ENCODE measurements around the gene PRXL2A.

Gene PRXL2A

DNA sequence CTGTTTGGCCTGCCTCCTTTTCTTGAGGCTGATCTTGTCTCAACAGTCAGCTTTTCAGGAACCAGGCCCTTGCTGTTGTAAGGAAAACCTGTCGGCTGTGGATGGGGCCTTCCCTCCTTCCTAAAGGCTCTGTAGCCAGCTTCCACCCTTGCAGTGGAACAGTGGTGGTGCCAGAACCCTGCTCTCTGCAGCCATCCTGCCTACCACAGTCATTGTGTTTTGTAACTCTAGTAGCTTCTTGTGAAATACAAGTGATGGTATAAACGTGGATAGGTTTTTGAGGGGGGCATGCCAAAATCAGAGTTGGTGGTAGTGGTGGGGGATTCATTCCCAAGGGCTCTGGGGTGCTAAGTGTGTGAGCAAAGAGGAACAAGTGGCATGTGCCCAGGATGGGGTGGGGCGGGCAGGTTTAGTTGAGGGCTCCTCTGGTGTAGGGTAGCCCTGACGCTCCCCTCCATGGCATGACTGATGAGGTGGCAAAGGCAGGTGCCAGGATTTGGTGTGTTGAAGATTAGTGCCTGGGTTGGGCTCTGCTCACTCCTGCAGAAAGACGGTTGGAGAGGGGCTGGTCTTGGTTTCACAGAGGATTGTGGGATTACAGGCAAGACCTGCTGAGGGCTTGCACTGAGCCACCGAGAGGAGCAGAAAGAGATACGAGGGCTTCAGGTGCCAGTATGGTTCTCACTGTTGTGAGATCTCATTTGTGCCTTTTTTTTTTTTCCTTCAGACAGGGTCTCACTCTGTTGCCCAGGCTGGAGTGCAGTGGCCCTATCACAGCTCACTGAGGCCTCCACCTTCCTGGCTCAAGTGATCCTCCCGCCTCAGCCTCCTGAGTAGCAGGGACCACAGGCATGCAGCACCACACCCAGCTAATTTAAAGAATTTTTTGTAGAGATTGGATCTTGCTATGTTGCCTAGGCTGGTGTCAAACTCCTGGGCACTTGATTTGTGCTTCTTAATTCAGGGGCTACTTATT lies 53.1 kb downstream of the PRXL2A start:
- DNase-seq (ENCODE audit: low read depth in 2 of 2), result no peak

DNA sequence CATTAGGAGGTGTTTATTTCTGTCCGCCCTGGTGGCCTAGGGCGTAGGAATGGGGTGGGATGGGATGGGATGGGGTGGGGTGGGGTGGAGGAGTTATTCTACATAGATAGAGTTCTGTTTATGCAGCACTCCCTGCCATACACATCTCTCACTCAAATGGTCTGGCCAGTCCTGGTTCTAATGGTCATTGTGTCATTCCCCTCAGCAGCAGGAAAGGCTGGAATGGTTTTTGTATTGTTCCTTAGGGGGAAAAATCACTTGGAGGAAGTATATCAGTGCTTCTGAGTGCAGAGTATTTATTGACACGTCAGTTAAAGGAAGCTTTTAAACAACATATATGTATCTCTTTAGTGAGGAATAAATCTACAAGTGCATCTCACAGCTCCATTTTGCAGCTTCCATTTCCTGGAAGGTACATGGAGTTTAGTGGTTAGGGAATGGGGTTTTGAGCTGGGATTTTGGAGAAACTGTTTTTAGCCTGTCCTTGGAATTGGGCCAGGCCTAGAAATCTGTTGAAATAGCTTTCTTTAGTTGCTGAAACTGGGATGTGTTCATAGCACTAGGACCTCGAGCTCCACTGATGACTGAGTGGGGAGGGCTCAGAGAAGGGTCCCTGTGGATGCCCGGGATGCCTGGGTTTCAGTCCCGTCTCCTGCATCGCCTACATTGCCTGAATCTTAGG lies 54.1 kb downstream of the PRXL2A start:
- DNase-seq (ENCODE audit: low read depth in 2 of 2), result no peak

DNA sequence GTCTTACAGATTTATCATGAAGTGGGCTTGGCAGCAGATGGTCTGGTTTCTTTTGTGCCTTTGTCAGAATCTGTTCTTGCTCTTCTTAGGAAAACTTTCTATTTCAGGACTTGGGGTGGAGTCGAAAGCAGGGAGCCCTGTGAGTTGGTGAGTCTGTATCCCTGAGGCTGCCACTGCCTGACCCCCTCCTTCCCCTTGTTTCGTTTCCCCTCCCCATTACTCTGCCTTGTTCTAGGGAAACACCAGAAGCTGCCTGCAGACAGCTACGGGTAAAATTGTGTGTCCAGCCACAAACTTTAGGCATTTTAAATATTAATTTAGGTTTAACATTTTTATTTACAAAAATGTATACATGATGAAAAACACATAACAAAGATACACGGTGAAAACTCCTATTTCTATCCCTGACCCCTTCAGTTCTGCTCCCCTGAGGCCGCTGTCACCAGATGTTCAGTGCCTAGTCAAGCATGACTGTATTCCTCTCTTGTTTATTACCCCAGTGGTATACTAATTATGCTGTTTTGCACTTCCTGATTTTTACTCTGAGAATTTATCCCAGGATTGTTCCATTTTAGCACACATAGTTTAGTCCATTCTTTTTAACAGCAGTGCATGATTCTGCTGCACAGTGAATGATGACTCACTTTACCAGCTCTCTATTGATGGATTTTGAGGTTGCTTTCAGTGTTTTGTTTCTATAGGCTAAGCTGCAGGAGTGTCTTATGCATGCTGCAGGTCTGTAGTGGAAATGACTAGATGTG lies 54.8 kb downstream of the PRXL2A start:
- DNase-seq (ENCODE audit: low read depth in 2 of 2), result no peak

DNA sequence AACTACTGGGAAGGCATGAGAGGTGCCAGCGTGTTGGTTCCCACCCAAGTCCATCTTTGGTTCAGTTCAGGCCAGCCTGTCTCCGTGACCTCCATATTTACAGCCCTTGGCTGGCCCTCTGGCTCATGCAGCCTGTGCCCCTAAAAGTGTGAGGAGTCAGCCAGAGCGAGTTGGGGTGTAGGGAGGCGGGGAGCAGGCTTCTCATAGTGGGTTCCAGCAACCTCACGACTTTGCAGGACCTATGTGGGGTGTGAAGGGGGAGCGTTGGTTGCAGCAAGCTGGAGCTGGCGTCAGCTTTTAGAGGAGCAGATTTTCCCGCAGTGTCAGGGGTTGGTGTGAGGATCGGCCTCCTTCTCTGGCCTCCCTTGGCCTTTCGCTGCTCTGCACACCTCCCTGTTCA lies 55.5 kb downstream of the PRXL2A start:
- no peak for DNase-seq (ENCODE audit: low read depth in 2 of 2)

DNA sequence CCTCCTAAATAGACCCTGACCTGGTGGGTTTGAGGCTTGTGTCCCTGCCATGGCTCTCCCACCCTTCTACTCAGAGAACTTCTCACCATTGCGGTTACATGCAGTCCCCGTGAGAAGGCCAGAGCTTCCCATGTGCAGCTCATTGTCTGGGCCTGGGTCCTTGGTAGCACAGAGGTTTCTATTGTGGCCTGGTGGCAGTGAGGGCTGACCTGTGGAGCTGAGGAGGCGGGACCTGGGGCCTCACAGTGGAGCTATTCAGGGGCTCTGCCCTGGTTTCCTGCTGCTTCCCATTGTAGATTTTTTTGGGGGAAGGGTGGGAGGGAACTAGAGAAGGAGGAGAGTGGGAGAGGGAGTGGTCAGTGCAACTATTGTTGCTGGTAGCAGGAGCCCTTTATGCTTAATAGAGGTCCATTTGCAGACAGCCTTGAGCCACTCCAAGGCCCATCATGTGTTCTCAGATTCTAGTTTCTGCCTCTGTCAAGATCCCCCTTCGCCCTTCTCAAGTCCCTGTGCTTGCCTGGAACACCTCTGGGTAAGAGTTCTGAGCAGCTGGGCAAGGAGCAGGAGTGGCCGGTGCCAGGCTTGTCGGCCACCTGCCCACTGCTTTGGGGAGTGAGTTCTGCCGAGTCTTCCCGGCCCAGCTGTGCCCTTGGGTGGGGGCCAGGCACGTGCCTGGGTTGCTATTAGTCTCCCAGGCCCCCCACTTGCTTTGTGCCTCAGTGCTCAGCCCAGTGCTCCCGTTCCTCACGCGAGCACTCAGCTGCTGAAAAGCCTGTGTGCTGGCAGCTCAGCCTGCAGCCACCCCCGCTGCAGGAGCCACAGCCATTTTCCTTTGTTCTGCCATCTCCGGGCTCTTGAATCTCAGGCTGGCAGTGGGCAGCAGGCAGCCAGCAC lies 56.5 kb downstream of the PRXL2A start:
- DNase-seq (ENCODE audit: low read depth in 2 of 2), result no peak

DNA sequence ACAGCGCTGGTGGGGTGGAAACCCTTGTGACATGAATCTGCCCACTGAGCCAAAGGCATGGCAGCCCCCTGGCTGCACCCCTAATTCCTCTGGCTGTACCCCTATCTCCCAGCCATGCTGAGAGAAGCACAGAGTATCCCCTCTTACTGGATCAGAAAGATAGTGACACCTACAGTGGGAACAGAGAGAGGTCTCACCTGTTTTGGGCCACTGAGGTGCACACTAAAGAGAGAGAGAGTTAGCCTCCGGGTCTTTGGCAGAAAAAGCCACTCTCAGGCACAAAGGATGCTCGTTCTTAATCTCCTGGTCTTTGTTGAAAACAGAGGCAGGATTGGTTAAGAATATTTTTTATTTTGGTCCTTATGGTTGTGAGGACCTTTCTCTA lies 57.1 kb downstream of the PRXL2A start:
- DNase-seq (ENCODE audit: low read depth in 2 of 2), result no peak

DNA sequence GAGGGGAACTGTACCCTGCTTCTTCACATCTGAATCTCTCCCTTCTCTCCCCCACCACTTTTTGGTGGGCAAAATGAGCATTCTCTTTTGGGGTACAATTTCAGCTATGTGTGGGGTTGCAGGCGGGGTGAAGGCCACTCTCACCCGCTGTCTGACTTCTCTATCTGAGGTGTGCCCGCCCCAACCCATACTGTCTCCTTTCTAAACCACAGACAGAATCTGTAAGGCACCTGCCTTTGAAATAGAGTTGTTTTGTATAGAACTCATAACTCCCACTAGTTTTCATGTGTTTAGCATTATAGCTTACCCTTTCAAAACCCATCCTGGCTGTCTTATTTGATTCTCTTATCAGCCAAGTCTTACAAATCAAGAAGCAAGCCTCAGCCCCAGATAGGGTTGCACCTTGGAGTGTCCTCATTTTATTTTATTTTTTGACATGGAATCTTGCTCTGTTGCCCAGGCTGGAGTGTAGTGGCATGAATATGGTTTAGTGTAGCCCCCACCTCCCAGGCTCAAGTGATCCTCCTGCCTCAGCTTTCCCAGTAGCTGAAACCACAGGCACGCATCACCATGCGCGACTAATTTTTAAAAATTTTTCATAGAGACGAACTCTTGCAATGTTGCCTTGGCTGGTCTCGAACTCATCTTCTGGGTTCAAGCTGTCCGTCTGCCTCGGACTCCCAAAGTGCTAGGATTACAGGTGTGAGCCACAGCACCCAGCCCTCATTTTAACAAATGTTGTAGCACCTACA lies 57.7 kb downstream of the PRXL2A start:
- DNase-seq (ENCODE audit: low read depth in 2 of 2), result no peak

DNA sequence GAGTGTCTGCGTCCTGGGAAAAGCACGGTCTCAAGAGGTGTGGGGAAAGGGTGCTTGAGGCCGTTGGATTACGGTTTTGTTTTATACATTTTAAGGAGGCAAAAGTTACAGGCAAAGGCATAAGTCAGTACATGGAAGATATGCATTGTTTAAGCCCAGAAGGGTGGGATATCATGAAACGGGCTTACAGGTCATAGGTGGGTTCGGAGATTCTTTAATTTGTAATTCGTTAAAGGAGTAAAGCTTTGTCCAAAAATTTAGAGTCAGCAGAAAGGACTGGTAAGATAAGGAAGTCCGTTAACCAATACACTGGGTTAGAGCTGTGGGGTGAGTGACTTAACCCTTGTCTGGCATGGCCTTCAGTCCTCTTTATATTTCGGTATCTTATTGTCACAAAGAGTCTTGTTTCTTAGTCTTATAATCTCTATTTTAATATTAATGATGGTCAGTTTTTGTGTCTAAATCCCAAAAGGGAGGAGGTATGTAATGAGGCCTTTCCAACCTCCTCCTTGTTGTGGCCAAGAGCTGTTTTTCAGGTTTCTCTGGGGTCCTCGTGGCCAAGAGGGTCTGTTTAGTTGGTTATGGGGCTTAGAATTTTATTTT lies 58.5 kb downstream of the PRXL2A start:
- DNase-seq (ENCODE audit: low read depth in 2 of 2), result no peak

DNA sequence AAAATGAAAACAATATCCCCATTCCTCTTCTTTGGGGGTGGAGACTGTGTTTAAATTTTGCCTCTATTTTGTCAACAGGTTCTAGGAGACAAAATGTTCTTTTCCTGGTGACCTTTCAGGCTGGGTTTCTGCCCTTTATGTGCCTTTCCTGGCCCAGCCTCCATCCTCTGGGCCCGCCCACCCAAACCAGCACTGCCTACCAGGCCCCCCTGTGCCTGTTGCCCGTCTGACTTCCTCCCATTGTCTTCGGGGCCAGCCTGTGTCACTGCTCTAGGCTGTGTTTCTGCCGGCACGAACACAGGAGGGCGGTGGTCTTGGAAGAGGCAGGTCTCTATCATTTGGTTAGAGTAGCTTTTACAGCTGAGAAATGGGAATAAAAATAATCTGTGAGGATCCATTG lies 59.7 kb downstream of the PRXL2A start:
- peak; percentile 42 to 54 for DNase-seq (ENCODE audit: low read depth in 2 of 2)

DNA sequence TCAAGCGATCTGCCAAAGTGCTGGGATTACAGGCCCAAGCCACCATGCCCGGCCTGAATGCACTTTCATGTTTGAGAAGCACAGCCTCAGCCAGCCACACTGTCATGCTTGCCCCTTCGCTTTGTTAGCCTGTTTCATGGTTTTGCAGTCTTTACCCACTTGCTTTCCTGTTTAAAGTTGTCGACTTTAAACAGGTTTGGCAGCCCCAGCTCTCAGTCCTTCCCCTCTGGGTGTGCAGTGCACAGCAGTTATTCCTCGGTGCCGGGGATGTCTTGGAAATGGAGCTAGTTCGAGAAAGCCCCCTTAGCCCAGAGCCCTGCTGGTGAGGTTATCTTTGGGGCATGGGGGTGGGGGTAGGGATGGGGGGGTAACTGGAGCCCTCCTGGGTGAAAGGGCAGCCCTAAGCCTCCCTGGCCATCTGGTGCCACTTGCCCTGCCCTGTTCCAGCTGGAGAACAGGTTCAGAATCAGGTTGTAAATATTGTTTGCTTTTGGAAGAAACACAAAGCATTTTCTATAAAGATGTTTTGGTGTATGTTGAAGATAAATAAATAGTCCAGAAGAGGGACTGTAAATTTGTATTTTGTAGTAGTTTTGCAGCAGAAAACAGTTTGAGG lies 60.6 kb downstream of the PRXL2A start:
- DNase-seq (ENCODE audit: low read depth in 2 of 2), result no peak

DNA sequence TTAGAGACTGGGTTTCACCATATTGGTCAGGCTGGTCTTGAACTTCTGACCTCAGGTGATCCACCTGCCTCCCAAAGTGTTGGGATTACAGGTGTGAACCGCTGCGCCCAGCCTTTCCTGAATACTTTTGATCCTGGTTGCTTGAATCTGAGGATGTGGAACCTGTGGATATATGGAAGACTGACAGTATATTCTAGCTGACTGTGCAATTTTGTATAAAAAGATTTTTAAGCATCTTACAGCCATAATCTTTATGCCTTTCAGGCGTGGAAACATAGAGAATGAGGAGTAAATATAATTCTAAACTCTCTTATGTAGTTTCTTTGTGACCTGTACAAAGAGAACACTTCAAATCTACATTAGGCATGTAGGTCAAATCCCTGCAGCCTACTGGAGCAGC lies 61.9 kb downstream of the PRXL2A start:
- DNase-seq (ENCODE audit: low read depth in 2 of 2), result no peak

DNA sequence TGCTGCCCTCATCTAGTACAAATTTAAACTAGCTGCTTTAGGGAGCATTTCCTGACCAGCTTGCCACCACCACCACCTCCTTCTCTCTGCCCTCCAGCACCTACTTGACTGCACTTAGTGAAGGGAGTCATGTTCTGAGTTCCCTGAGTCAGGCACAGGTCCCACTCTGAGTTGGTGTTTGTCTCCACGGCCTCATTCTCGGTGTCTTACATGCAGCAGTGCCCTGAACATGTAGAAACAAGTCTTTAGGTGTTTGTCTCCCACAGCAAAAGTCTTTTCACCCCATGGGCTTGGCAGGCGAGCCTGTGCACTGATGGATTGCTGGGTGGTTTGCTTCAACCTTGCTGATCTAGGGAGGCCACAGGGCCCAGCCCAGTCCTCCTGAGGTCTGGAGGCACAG lies 62.6 kb downstream of the PRXL2A start:
- DNase-seq (ENCODE audit: low read depth in 2 of 2), result no peak

DNA sequence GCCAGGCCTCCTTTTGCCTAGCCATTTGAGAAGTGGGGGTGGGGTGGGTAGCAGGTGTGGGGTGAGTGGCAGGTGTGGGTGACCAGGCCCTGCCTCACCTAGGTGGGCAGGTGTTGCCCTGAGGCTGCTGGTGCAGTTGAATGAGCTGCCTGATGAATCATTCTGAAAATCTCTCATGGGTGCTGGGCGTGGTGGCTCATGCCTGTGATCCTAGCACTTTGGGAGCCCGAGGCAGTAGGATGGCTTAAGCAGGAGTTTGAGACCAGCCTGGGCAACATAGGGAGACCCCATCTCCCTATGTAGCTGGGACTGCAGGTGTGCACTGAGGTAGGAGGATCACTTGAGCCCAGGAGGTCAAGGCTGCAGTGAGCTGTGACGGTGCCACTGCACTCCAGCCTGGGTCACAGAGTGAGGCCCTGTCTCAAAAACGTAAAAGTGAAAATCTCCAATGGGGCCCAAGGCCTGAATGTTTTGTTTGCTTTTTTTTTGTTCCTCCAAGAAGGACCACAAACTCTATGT lies 63.4 kb downstream of the PRXL2A start:
- DNase-seq (ENCODE audit: low read depth in 2 of 2), result no peak

DNA sequence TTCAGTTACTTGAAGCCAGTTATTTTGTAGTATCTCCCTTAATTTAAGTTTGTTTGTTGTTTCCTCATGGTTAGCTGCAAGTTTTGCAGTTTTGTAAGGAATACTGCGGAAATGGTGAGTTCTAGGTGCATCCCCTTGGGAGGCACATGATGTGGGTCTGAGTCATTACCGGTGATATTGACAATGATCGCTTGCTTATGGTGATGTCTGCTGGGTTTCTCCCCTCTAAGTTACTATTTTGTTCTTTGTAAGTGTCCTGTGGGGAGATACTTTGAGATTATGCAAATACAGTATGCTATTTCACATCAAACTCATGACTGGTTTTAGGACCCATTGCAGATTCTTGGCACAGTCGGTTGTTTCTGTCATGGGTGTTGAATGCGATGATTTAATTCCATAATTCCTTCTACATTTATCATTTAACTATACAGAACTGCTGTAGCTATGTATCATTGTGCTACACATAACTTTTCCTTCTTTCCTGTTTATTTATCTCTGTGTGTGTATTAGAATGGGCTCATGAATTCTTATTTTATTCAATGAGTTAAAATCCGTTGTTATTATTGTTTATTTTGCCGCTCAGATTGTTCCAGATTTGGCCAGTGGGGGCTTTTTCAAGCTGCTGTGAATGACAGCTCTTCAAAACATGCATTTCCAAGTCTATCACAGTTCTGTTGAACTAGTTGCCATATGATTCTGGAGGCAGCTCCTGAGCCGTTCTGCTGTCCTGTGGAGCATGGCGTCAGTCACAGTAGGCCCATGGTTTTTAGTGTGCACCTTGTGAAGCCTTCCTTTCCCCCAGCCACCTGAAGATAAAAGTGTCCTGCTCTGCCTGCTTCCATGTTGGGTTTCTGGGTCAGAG lies 64.1 kb downstream of the PRXL2A start:
- DNase-seq (ENCODE audit: low read depth in 2 of 2), result no peak

DNA sequence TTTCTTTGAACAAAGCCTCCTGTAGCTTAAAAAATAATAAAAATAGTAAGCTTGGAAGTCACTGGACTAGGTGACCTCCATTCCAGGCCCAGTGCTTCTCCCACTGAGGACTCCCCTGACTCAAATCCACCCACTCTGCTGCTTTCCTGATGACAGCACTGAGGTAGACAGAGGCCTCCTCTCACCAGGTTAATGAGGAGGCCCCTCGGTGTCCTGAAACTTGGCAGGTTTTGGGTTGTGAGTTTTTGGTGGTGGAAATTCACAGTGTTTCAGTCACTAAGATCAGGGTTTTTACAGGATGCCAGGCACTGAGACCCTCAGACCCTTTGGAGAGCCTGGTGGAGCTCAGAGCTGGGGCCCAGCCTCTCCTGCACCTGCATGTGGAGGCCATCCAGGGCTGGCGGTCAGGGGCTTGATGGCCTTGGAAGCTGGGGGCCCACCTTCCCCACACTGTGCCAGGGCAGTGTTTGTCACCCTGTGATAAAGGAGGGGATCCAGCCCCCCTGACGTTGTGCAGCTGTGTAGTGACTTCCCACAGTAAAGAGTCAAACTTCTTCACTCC lies 64.8 kb downstream of the PRXL2A start:
- no peak for DNase-seq (ENCODE audit: low read depth in 2 of 2)

DNA sequence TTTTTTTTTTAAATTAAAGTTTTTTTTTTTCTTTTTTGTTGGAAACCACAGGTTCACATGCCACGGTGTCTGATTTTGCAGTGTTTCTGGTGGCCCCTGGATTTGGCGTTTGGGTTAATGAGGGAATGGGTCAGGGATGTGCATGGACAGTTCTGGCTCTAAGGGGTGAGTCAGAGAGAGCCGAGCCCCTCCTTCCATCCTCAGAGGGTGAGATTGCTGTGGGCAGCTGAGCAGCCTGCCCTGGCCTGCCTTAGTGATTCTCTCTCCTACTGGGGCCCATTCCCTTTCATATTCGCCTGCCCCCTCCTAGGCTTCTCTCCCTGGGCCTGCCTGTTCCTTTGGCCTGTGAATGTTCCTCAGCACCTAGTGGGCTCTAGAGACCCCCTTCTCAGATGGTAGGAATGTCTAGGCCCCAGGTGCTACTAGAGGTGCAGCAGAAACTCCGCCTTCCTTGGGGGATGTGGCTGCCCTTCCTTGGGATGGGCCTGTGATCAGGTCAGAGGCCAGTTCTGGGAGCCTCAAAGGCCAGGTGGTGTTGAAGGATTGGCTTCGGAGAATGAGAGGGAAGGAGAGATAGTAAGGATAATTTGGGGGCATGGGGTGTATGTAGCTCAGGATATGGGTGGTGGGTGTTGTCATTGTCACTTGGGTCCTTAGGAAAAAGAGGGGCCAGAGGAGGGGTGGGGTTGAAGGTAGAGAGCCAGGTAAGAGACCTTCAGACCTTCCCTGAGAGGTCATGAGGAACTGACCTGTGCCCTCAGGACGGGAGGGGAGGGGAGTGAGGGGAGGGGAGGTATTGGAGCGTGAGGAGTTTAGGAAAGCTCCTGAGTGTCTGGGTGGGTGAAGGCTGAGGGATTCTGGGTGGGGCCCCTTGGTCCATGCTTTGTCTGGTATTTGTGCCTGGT lies 65.6 kb downstream of the PRXL2A start:
- DNase-seq (ENCODE audit: low read depth in 2 of 2), result no peak

DNA sequence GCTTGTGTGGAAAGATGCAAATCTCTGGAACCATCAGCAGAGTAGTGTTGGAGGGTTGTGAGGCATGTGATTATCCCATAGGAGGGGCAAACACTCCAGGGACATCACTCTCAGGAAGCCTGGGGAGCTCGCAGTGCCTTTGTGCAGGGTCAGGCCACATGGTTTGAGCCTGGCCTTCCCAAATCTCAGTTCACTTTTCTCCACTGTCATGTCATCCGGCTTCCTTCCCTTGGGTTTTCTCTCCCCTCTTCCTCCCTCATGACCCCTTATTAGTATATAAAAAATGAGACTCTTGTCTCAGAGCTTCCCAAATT lies 66.2 kb downstream of the PRXL2A start:
- DNase-seq (ENCODE audit: low read depth in 2 of 2), result no peak

Measured in stimulated activated CD8-positive, alpha-beta memory T cell treated with anti-CD3 and anti-CD28 coated beads, Interleukin-15, amount 100 ng/mL, for 4 hours (primary cell).